HFFc6 (cell line): ENCODE measurements around the gene RGS16. TPM values are rescaled to one million over a fixed set of nuclear protein-coding genes. Genes with fewer than 3 reads are reported as not detected.

Source experiments
- DNase-seq: peaks from one replicate; pipeline ENCODE4 v3.0.0-alpha.2; 2018
- H3K27ac Mint-ChIP-seq: 2 replicates; pipeline ENCODE4 v1.8.0; 2020; ENCODE audit warnings: mild to moderate bottlenecking, mixed read lengths
- H3K27me3 Mint-ChIP-seq: 2 replicates; pipeline ENCODE4 v1.8.0; 2021; ENCODE audit warnings: mild to moderate bottlenecking, moderate library complexity, mixed read lengths; ENCODE audit not compliant: insufficient read depth
- H3K36me3 Mint-ChIP-seq: 2 replicates; pipeline ENCODE4 v1.8.0; 2021; ENCODE audit warnings: low read depth, mixed read lengths
- H3K4me1 Mint-ChIP-seq: 2 replicates; pipeline ENCODE4 v1.8.0; 2020; ENCODE audit warnings: low read depth, mixed read lengths
- H3K4me3 Mint-ChIP-seq: 2 replicates; pipeline ENCODE4 v1.8.0; 2020; ENCODE audit warnings: mild to moderate bottlenecking, moderate library complexity, mixed read lengths
- H3K9me3 Mint-ChIP-seq: 2 replicates; pipeline ENCODE4 v1.8.0; 2020; ENCODE audit warnings: mild to moderate bottlenecking, mixed read lengths
- CTCF ChIP-seq: fragments of 200-600 bp; sonication (generic); IDR thresholded peaks from 2 replicates; pipeline ENCODE4 v1.5.0; 2021; ENCODE audit warnings: antibody characterized with exemption, mild to moderate bottlenecking
- total RNA-seq, 6 experiments: library from RNA; stranded (reverse); fragmentation: NEBNext Ultra II Directional; extraction: Animal tissue kit (Norgen Biotek cat#: 25700); gene quantifications; 2 replicates in 1 of 6; 3 replicates in 5 of 6; pipeline ENCODE4 v1.2.3, GENCODE V29; 2021

RGS16 gene
- total RNA-seq, 6 experiments from 2014 or later = 0.31 to 0.59 (median 0.39) TPM

GRCh38 chr1:182567629-182568028 lies 36.6 kb downstream of the RGS16 start:
- DNase-seq = no peak
- Mint-ChIP-seq H3K4me3 (no peak overlapping the region), H3K27ac (no peak overlapping the region), H3K9me3 (no peaks in the 10 kb centered on the region), H3K36me3 (no peaks in the 10 kb centered on the region), H3K27me3 (peaks cover 3% of the 10 kb centered on the region), H3K4me1 (no peaks in the 10 kb centered on the region)
- no peak for TF ChIP-seq CTCF

- Mint-ChIP-seq H3K27me3 (peaks cover 3% of the 10 kb centered on the region), H3K4me3 (no peak overlapping the region), H3K27ac (no peak overlapping the region), H3K9me3 (no peaks in the 10 kb centered on the region), H3K36me3 (no peaks in the 10 kb centered on the region), H3K4me1 (no peaks in the 10 kb centered on the region)
- DNase-seq = no peak
- TF ChIP-seq CTCF = no peak
These were observed 38.7 kb downstream of the RGS16 start for GRCh38 chr1:182565537-182565936.

- Mint-ChIP-seq H3K4me3 (no peak overlapping the region), H3K27me3 (peaks cover 5% of the 10 kb centered on the region), H3K9me3 (no peaks in the 10 kb centered on the region), H3K27ac (no peak overlapping the region), H3K4me1 (no peaks in the 10 kb centered on the region), H3K36me3 (no peaks in the 10 kb centered on the region)
- DNase-seq = no peak
- no peak for TF ChIP-seq CTCF
These were observed 39.7 kb downstream of the RGS16 start for GRCh38 chr1:182564406-182565004.

GRCh38 chr1:182563095-182563494 lies 41.1 kb downstream of the RGS16 start:
- no peaks in the 10 kb centered on the region for H3K36me3 Mint-ChIP-seq
- DNase-seq = no peak
- H3K9me3 Mint-ChIP-seq = no peaks in the 10 kb centered on the region
- H3K4me3 Mint-ChIP-seq = no peak overlapping the region
- peaks cover 14% of the 10 kb centered on the region for H3K27me3 Mint-ChIP-seq
- H3K27ac Mint-ChIP-seq = no peak overlapping the region
- no peaks in the 10 kb centered on the region for H3K4me1 Mint-ChIP-seq
- TF ChIP-seq CTCF = no peak

GRCh38 chr1:182561456-182561855 lies 42.7 kb downstream of the RGS16 start:
- no peak overlapping the region for H3K27ac Mint-ChIP-seq
- H3K36me3 Mint-ChIP-seq = no peaks in the 10 kb centered on the region
- TF ChIP-seq CTCF = no peak
- H3K4me1 Mint-ChIP-seq = no peaks in the 10 kb centered on the region
- H3K9me3 Mint-ChIP-seq = no peaks in the 10 kb centered on the region
- no peak overlapping the region for H3K4me3 Mint-ChIP-seq
- H3K27me3 Mint-ChIP-seq = peaks cover 16% of the 10 kb centered on the region
- DNase-seq = no peak
